Measurements from ENCODE around the gene SUB1.

Gene SUB1

GRCh38 chr5:32597041-32597629, 11.8 kb downstream of the SUB1 start:
- H3K79me1 ChIP-seq (ENCODE audit: low read length) = no peaks in the 10 kb centered on the region
- no peak overlapping the region for H2AFZ ChIP-seq (ENCODE audit: insufficient read depth, low read length, poor library complexity)
- H4K91ac ChIP-seq (ENCODE audit: low read depth, low read length) = no peak overlapping the region
- no peak overlapping the region for H3K18ac ChIP-seq (ENCODE audit: low read length)
- no peak overlapping the region for H2BK120ac ChIP-seq (ENCODE audit: insufficient read depth, low read length, poor library complexity)
- H3K23ac ChIP-seq (ENCODE audit: low read length) = no peak overlapping the region
- H3K79me2 ChIP-seq (ENCODE audit: control insufficient read depth, insufficient read depth, low read length, poor library complexity) = no peaks in the 10 kb centered on the region
- H3K4me1 ChIP-seq (ENCODE audit: control insufficient read depth in 1 of 2, insufficient read depth in 2 of 2, low read length in 2 of 2) = no peaks in the 10 kb centered on the region
- H3K14ac ChIP-seq (ENCODE audit: low read length) = no peak overlapping the region
- H4K8ac ChIP-seq (ENCODE audit: low read depth, low read length) = no peak overlapping the region
- no peak overlapping the region for H3K4ac ChIP-seq (ENCODE audit: low read depth, low read length)
- H4K12ac ChIP-seq (ENCODE audit: low read depth, low read length) = no peak overlapping the region
- H3K36me3 ChIP-seq (ENCODE audit: control insufficient read depth in 1 of 2, insufficient read depth in 2 of 2, low read length in 2 of 2) = peaks cover 12 to 18% of the 10 kb centered on the region in 2 experiments
- H3K4me2 ChIP-seq (ENCODE audit: low read length) = no peak overlapping the region
- H2BK5ac ChIP-seq (ENCODE audit: low read depth, low read length, poor library complexity) = no peak overlapping the region
- DNase-seq = no peak
- H2AK5ac ChIP-seq (ENCODE audit: low read length) = no peak overlapping the region
- no peaks in the 10 kb centered on the region for H3K27me3 ChIP-seq (ENCODE audit: insufficient read depth, low read length)
- H2BK12ac ChIP-seq (ENCODE audit: low read length) = no peak overlapping the region
- H3K9ac ChIP-seq (ENCODE audit: low read length) = no peak overlapping the region
- no peaks in the 10 kb centered on the region for H3K9me3 ChIP-seq (ENCODE audit: insufficient read depth, low read depth, low read length)
- no peak overlapping the region for H3K27ac ChIP-seq (ENCODE audit: low read depth, low read length)
- H3K4me3 ChIP-seq (ENCODE audit: low read depth, low read length) = no peak overlapping the region
- WGBS (ENCODE audit: extremely low coverage, insufficient coverage, insufficient read length) = no CpG with 5 or more reads among the region's 2 CpGs

- H3K4me2 ChIP-seq (ENCODE audit: low read length) = no peak overlapping the region
- no peaks in the 10 kb centered on the region for H3K27me3 ChIP-seq (ENCODE audit: insufficient read depth, low read length)
- H2BK12ac ChIP-seq (ENCODE audit: low read length) = no peak overlapping the region
- no CpG with 5 or more reads among the region's 3 CpGs for WGBS (ENCODE audit: extremely low coverage, insufficient coverage, insufficient read length)
- H4K12ac ChIP-seq (ENCODE audit: low read depth, low read length) = no peak overlapping the region
- no peaks in the 10 kb centered on the region for H3K9me3 ChIP-seq (ENCODE audit: insufficient read depth, low read depth, low read length)
- H3K4me1 ChIP-seq (ENCODE audit: control insufficient read depth in 1 of 2, insufficient read depth in 2 of 2, low read length in 2 of 2) = no peaks in the 10 kb centered on the region
- no peak overlapping the region for H4K91ac ChIP-seq (ENCODE audit: low read depth, low read length)
- no peak overlapping the region for H3K4me3 ChIP-seq (ENCODE audit: low read depth, low read length)
- no peak overlapping the region for H2AK5ac ChIP-seq (ENCODE audit: low read length)
- no peak overlapping the region for H3K14ac ChIP-seq (ENCODE audit: low read length)
- no peak overlapping the region for H3K9ac ChIP-seq (ENCODE audit: low read length)
- no peak for DNase-seq
- H2AFZ ChIP-seq (ENCODE audit: insufficient read depth, low read length, poor library complexity) = no peak overlapping the region
- H3K27ac ChIP-seq (ENCODE audit: low read depth, low read length) = no peak overlapping the region
- H3K18ac ChIP-seq (ENCODE audit: low read length) = no peak overlapping the region
- H2BK5ac ChIP-seq (ENCODE audit: low read depth, low read length, poor library complexity) = no peak overlapping the region
- H3K23ac ChIP-seq (ENCODE audit: low read length) = no peak overlapping the region
- no peaks in the 10 kb centered on the region for H3K79me2 ChIP-seq (ENCODE audit: control insufficient read depth, insufficient read depth, low read length, poor library complexity)
- peaks cover 8 to 12% of the 10 kb centered on the region in 2 experiments for H3K36me3 ChIP-seq (ENCODE audit: control insufficient read depth in 1 of 2, insufficient read depth in 2 of 2, low read length in 2 of 2)
- no peak overlapping the region for H3K4ac ChIP-seq (ENCODE audit: low read depth, low read length)
- H4K8ac ChIP-seq (ENCODE audit: low read depth, low read length) = no peak overlapping the region
- H2BK120ac ChIP-seq (ENCODE audit: insufficient read depth, low read length, poor library complexity) = no peak overlapping the region
- H3K79me1 ChIP-seq (ENCODE audit: low read length) = no peaks in the 10 kb centered on the region
Observed at GRCh38 chr5:32598260-32598937, 13.0 kb downstream of the SUB1 start.

GRCh38 chr5:32598997-32599549, 13.7 kb downstream of the SUB1 start:
- no peak overlapping the region for H2AFZ ChIP-seq (ENCODE audit: insufficient read depth, low read length, poor library complexity)
- H3K4me1 ChIP-seq (ENCODE audit: control insufficient read depth in 1 of 2, insufficient read depth in 2 of 2, low read length in 2 of 2) = no peaks in the 10 kb centered on the region
- no peak overlapping the region for H3K18ac ChIP-seq (ENCODE audit: low read length)
- H3K9me3 ChIP-seq (ENCODE audit: insufficient read depth, low read depth, low read length) = no peaks in the 10 kb centered on the region
- no peak overlapping the region for H3K23ac ChIP-seq (ENCODE audit: low read length)
- DNase-seq = no peak
- H2BK5ac ChIP-seq (ENCODE audit: low read depth, low read length, poor library complexity) = no peak overlapping the region
- no peak overlapping the region for H4K8ac ChIP-seq (ENCODE audit: low read depth, low read length)
- H3K4ac ChIP-seq (ENCODE audit: low read depth, low read length) = no peak overlapping the region
- H2AK5ac ChIP-seq (ENCODE audit: low read length) = no peak overlapping the region
- no CpG with 5 or more reads among the region's 3 CpGs for WGBS (ENCODE audit: extremely low coverage, insufficient coverage, insufficient read length)
- H2BK120ac ChIP-seq (ENCODE audit: insufficient read depth, low read length, poor library complexity) = no peak overlapping the region
- no peak overlapping the region for H3K9ac ChIP-seq (ENCODE audit: low read length)
- no peak overlapping the region for H3K14ac ChIP-seq (ENCODE audit: low read length)
- no peaks in the 10 kb centered on the region for H3K79me1 ChIP-seq (ENCODE audit: low read length)
- H4K12ac ChIP-seq (ENCODE audit: low read depth, low read length) = no peak overlapping the region
- H3K4me3 ChIP-seq (ENCODE audit: low read depth, low read length) = no peak overlapping the region
- H2BK12ac ChIP-seq (ENCODE audit: low read length) = no peak overlapping the region
- H3K27me3 ChIP-seq (ENCODE audit: insufficient read depth, low read length) = no peaks in the 10 kb centered on the region
- H3K36me3 ChIP-seq (ENCODE audit: control insufficient read depth in 1 of 2, insufficient read depth in 2 of 2, low read length in 2 of 2) = peaks cover 4 to 9% of the 10 kb centered on the region in 2 experiments
- no peak overlapping the region for H3K27ac ChIP-seq (ENCODE audit: low read depth, low read length)
- H3K4me2 ChIP-seq (ENCODE audit: low read length) = no peak overlapping the region
- H4K91ac ChIP-seq (ENCODE audit: low read depth, low read length) = no peak overlapping the region
- H3K79me2 ChIP-seq (ENCODE audit: control insufficient read depth, insufficient read depth, low read length, poor library complexity) = no peaks in the 10 kb centered on the region

GRCh38 chr5:32600054-32600622, 14.8 kb downstream of the SUB1 start:
- WGBS (ENCODE audit: extremely low coverage, insufficient coverage, insufficient read length) = no CpG with 5 or more reads among the region's 4 CpGs
- Histone ChIP-seq H3K14ac (ENCODE audit: low read length) (no peak overlapping the region), H3K27me3 (ENCODE audit: insufficient read depth, low read length) (no peaks in the 10 kb centered on the region), H3K79me2 (ENCODE audit: control insufficient read depth, insufficient read depth, low read length, poor library complexity) (no peaks in the 10 kb centered on the region), H4K8ac (ENCODE audit: low read depth, low read length) (no peak overlapping the region), H4K91ac (ENCODE audit: low read depth, low read length) (no peak overlapping the region), H3K4ac (ENCODE audit: low read depth, low read length) (no peak overlapping the region), H2AK5ac (ENCODE audit: low read length) (no peak overlapping the region), H2BK12ac (ENCODE audit: low read length) (no peak overlapping the region), H3K23ac (ENCODE audit: low read length) (no peak overlapping the region), H3K4me3 (ENCODE audit: low read depth, low read length) (no peak overlapping the region), H3K9me3 (ENCODE audit: insufficient read depth, low read depth, low read length) (no peaks in the 10 kb centered on the region), H3K36me3 (ENCODE audit: control insufficient read depth in 1 of 2, insufficient read depth in 2 of 2, low read length in 2 of 2) (peaks cover 5 to 6% of the 10 kb centered on the region in 2 experiments), H2AFZ (ENCODE audit: insufficient read depth, low read length, poor library complexity) (no peak overlapping the region), H3K9ac (ENCODE audit: low read length) (no peak overlapping the region), H2BK5ac (ENCODE audit: low read depth, low read length, poor library complexity) (no peak overlapping the region), H3K4me1 (ENCODE audit: control insufficient read depth in 1 of 2, insufficient read depth in 2 of 2, low read length in 2 of 2) (no peaks in the 10 kb centered on the region), H3K4me2 (ENCODE audit: low read length) (no peak overlapping the region), H3K18ac (ENCODE audit: low read length) (no peak overlapping the region), H3K27ac (ENCODE audit: low read depth, low read length) (no peak overlapping the region), H4K12ac (ENCODE audit: low read depth, low read length) (no peak overlapping the region), H2BK120ac (ENCODE audit: insufficient read depth, low read length, poor library complexity) (no peak overlapping the region), H3K79me1 (ENCODE audit: low read length) (no peaks in the 10 kb centered on the region)
- no peak for DNase-seq

Measured in trophoblast cell (in vitro differentiated cells and primary cell).